Kidney (tissue), 14 donors: ENCODE data around the gene TMEM131. TPM values are rescaled to one million over a fixed set of nuclear protein-coding genes. Genes with fewer than 3 reads are reported as not detected.
"Not testable (repeated sequence)": the region's sequence is repeated elsewhere in the genome, so short reads cannot be mapped to it uniquely, and the experiment has no call there.

Source experiments
- DNase-seq, 5 donors: peaks; one replicate each; pipeline ENCODE4 v3.0.0-alpha.2; 2013 to 2020
- FAIRE-seq: peaks from 2 replicates; lab custom pipeline; 2012; peaks lifted over from hg19 to GRCh38; lab: Jason Lieb, UNC
- H3K27ac ChIP-seq, 2 donors: one replicate each; pipeline ENCODE4 v1.7.0; 2013; ENCODE audit warnings: low read depth in 2 of 2, low read length in 2 of 2, inconsistent platforms in 1 of 2
- H3K27me3 ChIP-seq: one replicate; pipeline ENCODE4 v1.7.1; 2013; ENCODE audit warnings: low read length, inconsistent platforms; ENCODE audit not compliant: control insufficient read depth, insufficient read depth
- H3K36me3 ChIP-seq, 3 donors: one replicate each; pipeline versions ENCODE4 v1.7.0 to v1.7.1; 2013; ENCODE audit warnings: low read length in 3 of 3, control low read depth in 1 of 3, inconsistent platforms in 1 of 3; ENCODE audit not compliant: insufficient read depth in 3 of 3, control insufficient read depth in 2 of 3
- H3K4me1 ChIP-seq, 3 donors: one replicate each; pipeline versions ENCODE4 v1.7.0 to v1.7.1; 2013; ENCODE audit warnings: low read length in 3 of 3, inconsistent platforms in 1 of 3, low read depth in 1 of 3; ENCODE audit not compliant: control insufficient read depth in 2 of 3, insufficient read depth in 2 of 3
- H3K4me3 ChIP-seq, 3 donors: one replicate each; pipeline versions ENCODE4 v1.7.0 to v1.8.1; 2013; ENCODE audit warnings: low read length in 3 of 3, control low read depth in 1 of 3, inconsistent platforms in 1 of 3
- H3K9ac ChIP-seq, 3 donors: one replicate each; pipeline versions ENCODE4 v1.7.0 to v1.7.1; 2013; ENCODE audit warnings: low read length in 3 of 3, control low read depth in 1 of 3, inconsistent platforms in 1 of 3
- H3K9me3 ChIP-seq, 3 donors: one replicate each; pipeline versions ENCODE4 v1.7.0 to v1.7.1; 2013; ENCODE audit warnings: low read length in 3 of 3, control low read depth in 1 of 3, inconsistent platforms in 1 of 3; ENCODE audit not compliant: control insufficient read depth in 2 of 3, insufficient read depth in 1 of 3
- CTCF ChIP-seq: IDR thresholded peaks from 3 replicates; pipeline ENCODE4 v1.5.1; 2012; ENCODE audit warnings: mild to moderate bottlenecking, moderate library complexity, borderline replicate concordance; ENCODE audit not compliant: insufficient read depth; ENCODE audit errors: extremely low read depth
- intact Hi-C: fragments of 100-400 bp; cut with DNase I; formaldehyde crosslinking; loops from one replicate; pipeline ENCODE4 v1.11.1; 2022
- polyA plus RNA-seq: library from polyadenylated mRNA; stranded (reverse); fragments of 350-450 nt; fragmentation: Illumina TruSeq; extraction: RNeasy Lipid Tissue Mini Kit (QIAGEN cat#74804); gene quantifications from one replicate; pipeline ENCODE4 v1.2.3, GENCODE V29; 2014; ENCODE audit warnings: low read depth, low replicate concordance; ENCODE audit not compliant: insufficient read depth
- total RNA-seq: library from RNA; stranded (reverse); fragmentation: NEBNext Ultra II Directional; extraction: Animal tissue kit (Norgen Biotek cat#: 25700); gene quantifications from one replicate; pipeline ENCODE4 v1.2.1, GENCODE V29; 2021
- donor health status: control.
- donor health status: control.
- donor health status: control.
- donor health status: control.
- donor health status: control.
- donor health status: DM: yes; HTN: yes; CAD: no.
- donor health status: Normal renal cell carcinoma (clear cell type).

Gene TMEM131
- total and polyA plus RNA-seq, 2 donors from 2014 or later, result 8.0 to 38.4 TPM

- no peak overlapping the region for H3K9ac ChIP-seq
- H3K9me3 ChIP-seq, result no peaks in the 10 kb centered on the region
- H3K4me1 ChIP-seq, result no peaks in the 10 kb centered on the region
- TF ChIP-seq CTCF, result no peak
- H3K27me3 ChIP-seq, result no peaks in the 10 kb centered on the region
- H3K4me3 ChIP-seq, result no peak overlapping the region
- H3K27ac ChIP-seq, result no peak overlapping the region
- peaks cover 0 to 4% (median 0%) of the 10 kb centered on the region in 3 donors for H3K36me3 ChIP-seq
- DNase-seq, result no peak
- no peak for FAIRE-seq
- intact Hi-C loops, result no loop called here
Observed at GRCh38 chr2:97858442-97858841, 137.3 kb downstream of the TMEM131 start.

GRCh38 chr2:97857553-97857952, 138.2 kb downstream of the TMEM131 start:
- H3K36me3 ChIP-seq, result peaks cover 0 to 4% (median 0%) of the 10 kb centered on the region in 3 donors
- no peaks in the 10 kb centered on the region for H3K9me3 ChIP-seq
- no peak overlapping the region for H3K27ac ChIP-seq
- no peaks in the 10 kb centered on the region for H3K4me1 ChIP-seq
- H3K27me3 ChIP-seq, result no peaks in the 10 kb centered on the region
- no peak overlapping the region for H3K9ac ChIP-seq
- TF ChIP-seq CTCF, result no peak
- no peak overlapping the region for H3K4me3 ChIP-seq
- no peak for DNase-seq
- intact Hi-C loops, result no loop called here
- no peak for FAIRE-seq

- H3K27me3 ChIP-seq, H3K27ac ChIP-seq, H3K36me3 ChIP-seq, intact Hi-C loops, H3K4me1 ChIP-seq, FAIRE-seq, H3K4me3 ChIP-seq, DNase-seq, H3K9ac ChIP-seq, H3K9me3 ChIP-seq: not testable (repeated sequence)
Observed at GRCh38 chr2:97853057-97853456, 142.7 kb downstream of the TMEM131 start.

- no peak overlapping the region for H3K4me3 ChIP-seq
- intact Hi-C loops, result no loop called here
Observed at GRCh38 chr2:97851172-97851571, 144.6 kb downstream of the TMEM131 start.

More at GRCh38 chr2:97851172-97851571, 144.6 kb downstream of the TMEM131 start:
- no peak for DNase-seq
- no peak overlapping the region for H3K9ac ChIP-seq
- H3K27me3 ChIP-seq, result no peaks in the 10 kb centered on the region
- no peaks in the 10 kb centered on the region for H3K36me3 ChIP-seq
- TF ChIP-seq CTCF, result no peak
- no peak for FAIRE-seq
- no peak overlapping the region for H3K27ac ChIP-seq
- no peaks in the 10 kb centered on the region for H3K4me1 ChIP-seq
- H3K9me3 ChIP-seq, result no peaks in the 10 kb centered on the region
